HFFc6 (cell line): ENCODE measurements around the gene GFRA1. TPM values are rescaled to one million over a fixed set of nuclear protein-coding genes. Genes with fewer than 3 reads are reported as not detected.
A peak's percentile ranks its signal among the peaks of the same experiment; 100 is the strongest.

Source experiments
- DNase-seq: peaks from one replicate; pipeline ENCODE4 v3.0.0-alpha.2; 2018
- H3K27ac Mint-ChIP-seq: 2 replicates; pipeline ENCODE4 v1.8.0; 2020; ENCODE audit warnings: mild to moderate bottlenecking, mixed read lengths
- H3K27me3 Mint-ChIP-seq: 2 replicates; pipeline ENCODE4 v1.8.0; 2021; ENCODE audit warnings: mild to moderate bottlenecking, moderate library complexity, mixed read lengths; ENCODE audit not compliant: insufficient read depth
- H3K36me3 Mint-ChIP-seq: 2 replicates; pipeline ENCODE4 v1.8.0; 2021; ENCODE audit warnings: low read depth, mixed read lengths
- H3K4me1 Mint-ChIP-seq: 2 replicates; pipeline ENCODE4 v1.8.0; 2020; ENCODE audit warnings: low read depth, mixed read lengths
- H3K4me3 Mint-ChIP-seq: 2 replicates; pipeline ENCODE4 v1.8.0; 2020; ENCODE audit warnings: mild to moderate bottlenecking, moderate library complexity, mixed read lengths
- H3K9me3 Mint-ChIP-seq: 2 replicates; pipeline ENCODE4 v1.8.0; 2020; ENCODE audit warnings: mild to moderate bottlenecking, mixed read lengths
- total RNA-seq, 6 experiments: library from RNA; stranded (reverse); fragmentation: NEBNext Ultra II Directional; extraction: Animal tissue kit (Norgen Biotek cat#: 25700); gene quantifications; 2 replicates in 1 of 6; 3 replicates in 5 of 6; pipeline ENCODE4 v1.2.3, GENCODE V29; 2021
- TF ChIP-seq, protein P1 (sequence below): fragments of 200-600 bp; sonication (generic); IDR thresholded peaks from 2 replicates; pipeline ENCODE4 v1.5.0; 2021; ENCODE audit warnings: antibody characterized with exemption, mild to moderate bottlenecking

The GFRA1 gene
- total RNA-seq, 6 experiments from 2014 or later: 7.3 to 17.2 (median 15.9) TPM

DNA sequence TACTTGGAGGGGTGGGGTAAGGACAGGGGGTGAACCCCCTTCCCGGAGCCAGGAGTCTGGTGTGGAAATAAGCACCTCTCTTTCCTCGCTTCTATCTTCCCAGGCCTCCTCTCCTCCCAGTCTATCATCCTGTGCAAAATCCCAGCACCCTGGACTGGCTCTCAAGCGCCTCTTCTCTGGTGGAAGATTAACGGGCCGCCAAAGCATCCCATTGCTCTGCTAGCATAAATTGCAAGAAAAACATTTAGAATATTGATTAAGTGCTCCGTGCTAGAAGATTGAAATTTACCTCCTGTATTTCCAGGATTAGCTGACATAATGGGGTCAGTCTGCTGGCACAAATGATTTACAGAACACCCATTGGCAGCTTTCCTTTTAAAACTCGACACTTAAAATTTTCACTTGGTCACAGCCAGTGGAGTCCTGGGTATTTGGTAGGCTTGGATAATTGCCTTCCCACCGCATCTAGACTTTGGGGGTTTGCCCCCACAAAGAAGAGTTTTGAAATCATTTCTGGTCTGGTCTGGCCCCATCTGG lies 189.7 kb downstream of the GFRA1 start:
- TF ChIP-seq, protein P1, sequence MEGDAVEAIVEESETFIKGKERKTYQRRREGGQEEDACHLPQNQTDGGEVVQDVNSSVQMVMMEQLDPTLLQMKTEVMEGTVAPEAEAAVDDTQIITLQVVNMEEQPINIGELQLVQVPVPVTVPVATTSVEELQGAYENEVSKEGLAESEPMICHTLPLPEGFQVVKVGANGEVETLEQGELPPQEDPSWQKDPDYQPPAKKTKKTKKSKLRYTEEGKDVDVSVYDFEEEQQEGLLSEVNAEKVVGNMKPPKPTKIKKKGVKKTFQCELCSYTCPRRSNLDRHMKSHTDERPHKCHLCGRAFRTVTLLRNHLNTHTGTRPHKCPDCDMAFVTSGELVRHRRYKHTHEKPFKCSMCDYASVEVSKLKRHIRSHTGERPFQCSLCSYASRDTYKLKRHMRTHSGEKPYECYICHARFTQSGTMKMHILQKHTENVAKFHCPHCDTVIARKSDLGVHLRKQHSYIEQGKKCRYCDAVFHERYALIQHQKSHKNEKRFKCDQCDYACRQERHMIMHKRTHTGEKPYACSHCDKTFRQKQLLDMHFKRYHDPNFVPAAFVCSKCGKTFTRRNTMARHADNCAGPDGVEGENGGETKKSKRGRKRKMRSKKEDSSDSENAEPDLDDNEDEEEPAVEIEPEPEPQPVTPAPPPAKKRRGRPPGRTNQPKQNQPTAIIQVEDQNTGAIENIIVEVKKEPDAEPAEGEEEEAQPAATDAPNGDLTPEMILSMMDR: no peak
- H3K9me3 Mint-ChIP-seq: no peaks in the 10 kb centered on the region
- peaks cover 13% of the 10 kb centered on the region for H3K27me3 Mint-ChIP-seq

DNA sequence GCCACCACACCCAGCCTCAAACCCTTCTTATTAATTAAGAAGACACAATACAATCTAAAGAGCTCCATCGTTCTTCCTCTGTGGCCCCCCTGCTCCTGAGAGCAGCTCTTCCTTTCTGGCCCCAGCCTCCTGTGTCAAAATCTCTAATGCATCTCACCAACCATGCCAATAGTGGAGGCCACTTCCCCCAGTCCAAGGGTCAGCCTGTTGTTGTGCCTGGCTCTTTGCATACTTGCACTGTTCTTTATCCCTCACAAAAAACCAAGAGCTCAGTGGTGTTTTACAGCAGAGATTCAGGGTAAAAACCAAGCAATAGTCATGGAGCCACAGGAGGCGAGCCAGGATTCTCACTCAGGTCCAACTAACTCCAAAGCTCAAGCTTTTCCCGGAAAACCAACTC lies 190.2 kb downstream of the GFRA1 start:
- Mint-ChIP-seq H3K9me3 (no peaks in the 10 kb centered on the region), H3K36me3 (peaks cover 4% of the 10 kb centered on the region; the same call in 1 of the 2 replicates), H3K4me1 (peaks cover 21% of the 10 kb centered on the region), H3K4me3 (no peak overlapping the region), H3K27ac (no peak overlapping the region), H3K27me3 (peaks cover 11% of the 10 kb centered on the region)
- TF ChIP-seq, protein P1: no peak
- DNase-seq: no peak

More for the DNA sequence above, 189.7 kb downstream of the GFRA1 start:
- no peak overlapping the region for H3K27ac Mint-ChIP-seq
- peaks cover 4% of the 10 kb centered on the region; the same call in 1 of the 2 replicates for H3K36me3 Mint-ChIP-seq
- no peak for DNase-seq
- no peak overlapping the region for H3K4me3 Mint-ChIP-seq
- H3K4me1 Mint-ChIP-seq: peaks cover 21% of the 10 kb centered on the region

DNA sequence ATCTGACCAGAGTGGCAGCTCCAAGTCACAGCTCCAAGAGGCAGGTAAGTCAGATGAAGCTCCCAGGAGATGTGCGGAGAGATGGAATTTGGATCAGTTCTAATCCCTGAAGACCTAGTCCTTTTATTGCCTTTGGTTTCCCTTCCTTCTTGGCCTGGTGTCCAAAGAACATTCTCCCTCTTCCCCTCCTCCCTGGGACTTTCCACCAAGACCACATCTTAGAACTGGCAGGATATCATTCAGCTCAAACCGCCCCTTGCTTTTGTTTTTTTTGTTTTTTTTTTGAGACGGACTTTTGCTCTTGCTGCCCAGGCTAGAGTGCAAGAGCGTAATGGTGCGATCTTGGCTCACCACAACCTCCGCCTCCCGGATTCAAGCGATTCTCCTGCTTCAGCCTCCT lies 190.8 kb downstream of the GFRA1 start:
- Mint-ChIP-seq H3K4me1 (peaks cover 21% of the 10 kb centered on the region), H3K9me3 (no peaks in the 10 kb centered on the region), H3K27ac (no peak overlapping the region), H3K4me3 (no peak overlapping the region), H3K36me3 (peaks cover 4% of the 10 kb centered on the region; the same call in 1 of the 2 replicates), H3K27me3 (peaks cover 10% of the 10 kb centered on the region)
- TF ChIP-seq, protein P1: no peak
- no peak for DNase-seq

DNA sequence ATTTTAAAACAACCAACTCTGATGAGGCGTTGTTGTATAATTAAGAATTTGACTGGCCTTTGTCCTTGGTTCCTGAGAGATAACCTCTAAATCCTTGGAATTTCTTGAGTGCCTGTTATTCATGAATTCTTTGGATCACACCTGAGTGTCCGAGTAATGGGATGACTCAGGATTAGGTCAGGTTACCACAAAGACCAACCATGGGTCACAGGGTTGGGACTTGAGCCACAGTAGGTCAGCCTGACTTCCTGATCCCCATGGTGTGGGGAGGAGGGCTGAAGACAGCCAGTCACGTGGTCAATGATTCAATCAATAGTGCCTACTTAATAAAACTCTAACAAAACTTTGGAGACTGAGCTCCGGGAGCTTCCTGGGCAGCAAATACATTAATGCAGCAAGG lies 192.5 kb downstream of the GFRA1 start:
- TF ChIP-seq, protein P1: no peak
- peak; percentile 18 for DNase-seq

DNA sequence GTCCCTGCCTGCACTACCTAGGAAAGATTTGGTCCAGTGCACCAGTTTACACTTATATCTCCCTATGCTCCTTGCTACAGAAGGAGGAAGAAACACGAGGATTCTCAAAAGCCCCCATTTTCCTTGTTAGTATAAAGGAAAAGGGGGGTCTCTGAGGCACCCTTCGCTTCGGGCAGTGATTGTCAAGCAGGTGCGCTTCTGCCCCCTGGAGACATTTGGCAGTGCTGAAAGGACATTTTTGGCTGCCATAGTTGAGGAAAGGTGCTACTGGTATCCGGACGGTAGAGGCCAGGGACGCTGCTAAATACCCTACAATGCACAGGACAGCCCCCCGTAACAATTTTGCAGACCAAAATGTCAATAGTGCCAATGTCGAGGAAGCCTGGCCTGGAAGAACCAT lies 193.7 kb downstream of the GFRA1 start:
- Mint-ChIP-seq H3K4me1 (peaks cover 20% of the 10 kb centered on the region), H3K4me3 (no peak overlapping the region), H3K36me3 (peaks cover 4% of the 10 kb centered on the region; the same call in 1 of the 2 replicates), H3K27me3 (peaks cover 5% of the 10 kb centered on the region), H3K9me3 (no peaks in the 10 kb centered on the region), H3K27ac (no peak overlapping the region)
- DNase-seq: no peak
- TF ChIP-seq, protein P1: no peak

More for the DNA sequence above, 192.5 kb downstream of the GFRA1 start:
- Mint-ChIP-seq H3K4me3 (no peak overlapping the region), H3K4me1 (peaks cover 21% of the 10 kb centered on the region), H3K9me3 (no peaks in the 10 kb centered on the region), H3K27me3 (peaks cover 5% of the 10 kb centered on the region), H3K27ac (no peak overlapping the region), H3K36me3 (peaks cover 4% of the 10 kb centered on the region; the same call in 1 of the 2 replicates)
